A549 (cell line): ENCODE data around the gene CEP250.

Experiments
- CHD2 ChIP-seq: fragments of 150-350 bp; IDR thresholded peaks from 2 replicates; pipeline ENCODE4 v1.6.1; 2014; ENCODE audit warnings: low read length; ENCODE audit not compliant: partially characterized antibody
- CTCF ChIP-seq: fragments of >200 bp; sonication (Bioruptor Twin); formaldehyde crosslinking; IDR thresholded peaks from 3 replicates; pipeline ENCODE4 v1.5.1; 2016
- FOSL2 ChIP-seq, 2 experiments: fragments of 450-650 bp in 1 of 2; fragments of >200 bp in 1 of 2; sonication (Bioruptor Twin) in 1 of 2; formaldehyde crosslinking; IDR thresholded peaks; 2 replicates each; pipeline versions ENCODE4 v1.5.0 to v1.6.1; 2016 to 2020; ENCODE audit warnings: mild to moderate bottlenecking in 1 of 2, moderate library complexity in 1 of 2
- KDM1A ChIP-seq: fragments of 200-600 bp; sonication (generic); IDR thresholded peaks from 2 replicates; pipeline ENCODE4 v1.6.1; 2016; ENCODE audit warnings: low read depth, mild to moderate bottlenecking
- KDM5A ChIP-seq: fragments of 200-600 bp; sonication (generic); IDR thresholded peaks from 2 replicates; pipeline ENCODE4 v1.6.1; 2016; ENCODE audit warnings: antibody characterized with exemption, mild to moderate bottlenecking
- MAX ChIP-seq: IDR thresholded peaks from 2 replicates; pipeline ENCODE4 v1.6.1; 2012
- POLR2A ChIP-seq: IDR thresholded peaks from 2 replicates; pipeline ENCODE4 v1.6.1; 2012; ENCODE audit warnings: mild to moderate bottlenecking, low read length
- RNF2 ChIP-seq: fragments of 200-600 bp; sonication (generic); IDR thresholded peaks from 2 replicates; pipeline ENCODE4 v1.6.1; 2016; ENCODE audit warnings: low read depth, mild to moderate bottlenecking, antibody characterized with exemption, moderate library complexity, borderline replicate concordance

- TF ChIP-seq RNF2 = no peak
- TF ChIP-seq CTCF = no peak
- no peak for TF ChIP-seq KDM1A
- TF ChIP-seq FOSL2 (IDR thresholded peaks at IDR 0.05) = no peak
- TF ChIP-seq FOSL2 (CRISPR knock-in tag; IDR thresholded peaks at IDR 0.05) = no peak
- TF ChIP-seq CHD2 = no peak
- no peak for TF ChIP-seq KDM5A
- TF ChIP-seq MAX = no peak
- TF ChIP-seq POLR2A = no peak
These were observed 17.8 kb upstream of the CEP250 start for GRCh38 chr20:35437599-35437998.
